Sigmoid colon (tissue), 7 donors: ENCODE results near the gene TJP3. TPM values are rescaled to one million over a fixed set of nuclear protein-coding genes. Genes with fewer than 3 reads are reported as not detected.
A peak's percentile ranks its signal among the peaks of the same experiment; 100 is the strongest.

Experiments
- DNase-seq: peaks from one replicate; pipeline ENCODE4 v3.0.0-alpha.2; 2019
- H3K27ac ChIP-seq, 4 donors: fragments of 200-600 bp; sonication (generic); one replicate each; pipeline ENCODE4 v1.5.1; 2016 to 2019; ENCODE audit warnings: mild to moderate bottlenecking in 1 of 4
- H3K27me3 ChIP-seq, 3 donors: fragments of 200-600 bp; sonication (generic); one replicate each; pipeline ENCODE4 v1.5.1; 2019; ENCODE audit warnings: mild to moderate bottlenecking in 1 of 3
- H3K36me3 ChIP-seq, 4 donors: fragments of 200-600 bp; sonication (generic); one replicate each; pipeline ENCODE4 v1.5.1; 2016 to 2019
- H3K4me1 ChIP-seq, 4 donors: fragments of 200-600 bp; sonication (generic); one replicate each; pipeline ENCODE4 v1.5.1; 2017 to 2019
- H3K4me3 ChIP-seq, 4 donors: fragments of 200-600 bp; sonication (generic); one replicate each; pipeline ENCODE4 v1.5.1; 2017 to 2019; ENCODE audit warnings: mild to moderate bottlenecking in 2 of 4, moderate library complexity in 1 of 4
- H3K9me3 ChIP-seq, 4 donors: fragments of 200-600 bp in 3 of 4; sonication (generic) in 3 of 4; one replicate each; pipeline versions ENCODE4 v1.5.1 to v1.6.1; 2013 to 2019
- CTCF ChIP-seq, 4 experiments: fragments of 450-650 bp in 3 of 4; fragments of 200-600 bp in 1 of 4; IDR thresholded peaks; one replicate each; pipeline ENCODE4 v1.5.1; 2016 to 2019; ENCODE audit warnings: antibody characterized with exemption in 4 of 4, mild to moderate bottlenecking in 3 of 4, moderate library complexity in 2 of 4
- EP300 ChIP-seq, 4 donors: sonication (generic); formaldehyde crosslinking; IDR thresholded peaks; one replicate each; pipeline ENCODE4 v1.6.1; 2017; ENCODE audit warnings: antibody characterized with exemption in 4 of 4
- POLR2A ChIP-seq, 2 donors: fragments of 450-650 bp; IDR thresholded peaks; one replicate each; pipeline ENCODE4 v1.6.1; 2016; ENCODE audit warnings: antibody characterized with exemption in 2 of 2, mild to moderate bottlenecking in 2 of 2, moderate library complexity in 2 of 2
- POLR2AphosphoS5 ChIP-seq, 4 donors: sonication (generic); formaldehyde crosslinking; IDR thresholded peaks; one replicate each; pipeline ENCODE4 v1.6.1; 2017; ENCODE audit warnings: antibody characterized with exemption in 4 of 4
- whole genome bisulfite sequencing, 2 donors: extraction: QIAGEN DNeasy Blood & Tissue Kit; methylation state at CpG; one replicate each; pipeline ENCODE4 v1.1.7; 2013; 5-methylcytosine and 5-hydroxymethylcytosine counted together
- intact Hi-C: fragments of 100-400 bp; cut with DNase I; formaldehyde crosslinking; loops from one replicate; pipeline ENCODE4 v1.15.1; 2023
- polyA plus RNA-seq, 3 donors: library from polyadenylated mRNA; stranded (reverse); fragments of 200-250 nt; gene quantifications; one replicate each; pipeline ENCODE4 v1.2.3, GENCODE V29; 2013
- total RNA-seq, 4 donors: library from RNA; depleted of rRNA; stranded (reverse); fragments of >200 nt; gene quantifications; one replicate each; pipeline ENCODE4 v1.1.0, GENCODE V29; 2016
- donor health status: healthy with polysubstance abuse.
- donor health status: Bipolar disorder and iron deficiency.
- donor health status: healthy.

Gene TJP3
- total and polyA plus RNA-seq, 7 donors: 0.33 to 245 (median 80.2) TPM; not detected in 1

- no peak overlapping the region for H3K4me3 ChIP-seq
These were observed 40.4 kb upstream of the TJP3 start for GRCh38 chr19:3667766-3668165.

GRCh38 chr19:3668331-3669081 is 39.7 kb upstream of the TJP3 start:
- peak overlapping the region in 2 of 4 donors; percentile 47 to 48 for H3K4me3 ChIP-seq
- peaks cover 0 to 82% (median 77%) of the 10 kb centered on the region in 4 donors for H3K4me1 ChIP-seq
- no peaks in the 10 kb centered on the region for H3K27me3 ChIP-seq
- intact Hi-C loops: loop anchor here (1.0 to 5.0 kb wide), 2 partner anchors 32 to 94 kb away; partner anchors contain the start of genes APBA3, MRPL54 and PIP5K1C
- H3K36me3 ChIP-seq: peaks cover 11 to 33% (median 19%) of the 10 kb centered on the region in 4 donors
- TF ChIP-seq POLR2AphosphoS5 (IDR thresholded peaks at IDR 0.05): peak in 1 of 4 donors; percentile 9
- TF ChIP-seq EP300 (IDR thresholded peaks at IDR 0.05): no peak
- DNase-seq: no peak
- 71 to 76% methylated on average over 34 of the region's 34 CpGs for WGBS, 2 donors
- H3K9me3 ChIP-seq: no peaks in the 10 kb centered on the region
- peak overlapping the region; percentile 99 to 100 (median 100) for H3K27ac ChIP-seq

More at GRCh38 chr19:3667766-3668165, 40.4 kb upstream of the TJP3 start:
- no peak for DNase-seq
- WGBS, 2 donors: 91 to 93% methylated on average over 17 of the region's 17 CpGs
- Histone ChIP-seq H3K4me1 (peaks cover 0 to 74% (median 70%) of the 10 kb centered on the region in 4 donors), H3K27ac (peak overlapping the region; percentile 99 to 100 (median 100)), H3K27me3 (no peaks in the 10 kb centered on the region), H3K9me3 (no peaks in the 10 kb centered on the region), H3K36me3 (peaks cover 17 to 40% (median 26%) of the 10 kb centered on the region in 4 donors)
- TF ChIP-seq POLR2A (IDR thresholded peaks at IDR 0.05) (no peak), POLR2AphosphoS5 (IDR thresholded peaks at IDR 0.05) (peak in 2 of 4 donors; percentile 29 to 36), EP300 (IDR thresholded peaks at IDR 0.05) (no peak), CTCF (IDR thresholded peaks at IDR 0.05) (no peak)
- intact Hi-C loops: loop anchor here (1.0 to 5.0 kb wide), 2 partner anchors 33 to 95 kb away; partner anchors contain the start of genes APBA3, MRPL54 and PIP5K1C

- no peak for DNase-seq
These were observed 38.9 kb upstream of the TJP3 start for GRCh38 chr19:3669082-3669946.

GRCh38 chr19:3669947-3670795 is 38.0 kb upstream of the TJP3 start:
- Histone ChIP-seq H3K36me3 (peaks cover 0 to 22% (median 4%) of the 10 kb centered on the region in 4 donors), H3K9me3 (no peaks in the 10 kb centered on the region), H3K27me3 (no peaks in the 10 kb centered on the region), H3K4me3 (peak overlapping the region; percentile 27 to 51 (median 48)), H3K4me1 (peaks cover 0 to 93% (median 86%) of the 10 kb centered on the region in 4 donors), H3K27ac (peak overlapping the region; percentile 99 to 100 (median 100))
- WGBS, 2 donors: 74 to 81% methylated on average over 33 of the region's 33 CpGs
- peak; percentile 98 for DNase-seq
- intact Hi-C loops: loop anchor here (5.0 kb wide), 1 partner anchor 92 kb away; the partner anchor contains the start of genes APBA3 and MRPL54
- peak in 3 of 4 donors; percentile 89 to 94 (median 89) for TF ChIP-seq EP300 (IDR thresholded peaks at IDR 0.05)
- TF ChIP-seq POLR2AphosphoS5 (IDR thresholded peaks at IDR 0.05): peak; percentile 97 to 99 (median 98)
- peak; percentile 90 to 94 for TF ChIP-seq POLR2A (IDR thresholded peaks at IDR 0.05)
- no peak for TF ChIP-seq CTCF (IDR thresholded peaks at IDR 0.05)

More at GRCh38 chr19:3669082-3669946, 38.9 kb upstream of the TJP3 start:
- TF ChIP-seq POLR2AphosphoS5 (IDR thresholded peaks at IDR 0.05) (peak in 2 of 4 donors; percentile 29 to 44), POLR2A (IDR thresholded peaks at IDR 0.05) (no peak), CTCF (IDR thresholded peaks at IDR 0.05) (no peak), EP300 (IDR thresholded peaks at IDR 0.05) (peak in 1 of 4 donors; percentile 6)
- H3K4me3 ChIP-seq: peak overlapping the region in 3 of 4 donors; percentile 47 to 51 (median 48)
- H3K36me3 ChIP-seq: peaks cover 3 to 30% (median 11%) of the 10 kb centered on the region in 4 donors
- H3K27ac ChIP-seq: peak overlapping the region; percentile 99 to 100 (median 100)
- intact Hi-C loops: loop anchor here (5.0 kb wide), 1 partner anchor 93 kb away; the partner anchor contains the start of genes APBA3 and MRPL54
- no peaks in the 10 kb centered on the region for H3K9me3 ChIP-seq
- 56 to 72% methylated on average over 39 of the region's 39 CpGs for WGBS, 2 donors
- peaks cover 0 to 87% (median 78%) of the 10 kb centered on the region in 4 donors for H3K4me1 ChIP-seq
- no peaks in the 10 kb centered on the region for H3K27me3 ChIP-seq
